Neural progenitor cell (in vitro differentiated cells): ENCODE measurements around the gene PHKA2.

Experiments
- CTCF ChIP-seq: fragments of 200-600 bp; sonication (generic); IDR thresholded peaks from 2 replicates; pipeline ENCODE4 v1.5.1; 2017; ENCODE audit warnings: antibody characterized with exemption, mild to moderate bottlenecking
- EZH2 ChIP-seq: fragments of 200-600 bp; sonication (generic); IDR thresholded peaks from 2 replicates; pipeline ENCODE4 v1.6.1; 2017; ENCODE audit warnings: antibody characterized with exemption, mild to moderate bottlenecking, moderate library complexity

GRCh38 chrX:19024366-19024765 lies 40.5 kb upstream of the PHKA2 start:
- TF ChIP-seq CTCF = no peak
- no peak for TF ChIP-seq EZH2
